ENCODE results near the gene GLB1L2. TPM values are rescaled to one million over a fixed set of nuclear protein-coding genes. Genes with fewer than 3 reads are reported as not detected.

Gene GLB1L2
- total and polyA plus RNA-seq, 7 donors, result 4.2 to 108 (median 30.8) TPM

DNA sequence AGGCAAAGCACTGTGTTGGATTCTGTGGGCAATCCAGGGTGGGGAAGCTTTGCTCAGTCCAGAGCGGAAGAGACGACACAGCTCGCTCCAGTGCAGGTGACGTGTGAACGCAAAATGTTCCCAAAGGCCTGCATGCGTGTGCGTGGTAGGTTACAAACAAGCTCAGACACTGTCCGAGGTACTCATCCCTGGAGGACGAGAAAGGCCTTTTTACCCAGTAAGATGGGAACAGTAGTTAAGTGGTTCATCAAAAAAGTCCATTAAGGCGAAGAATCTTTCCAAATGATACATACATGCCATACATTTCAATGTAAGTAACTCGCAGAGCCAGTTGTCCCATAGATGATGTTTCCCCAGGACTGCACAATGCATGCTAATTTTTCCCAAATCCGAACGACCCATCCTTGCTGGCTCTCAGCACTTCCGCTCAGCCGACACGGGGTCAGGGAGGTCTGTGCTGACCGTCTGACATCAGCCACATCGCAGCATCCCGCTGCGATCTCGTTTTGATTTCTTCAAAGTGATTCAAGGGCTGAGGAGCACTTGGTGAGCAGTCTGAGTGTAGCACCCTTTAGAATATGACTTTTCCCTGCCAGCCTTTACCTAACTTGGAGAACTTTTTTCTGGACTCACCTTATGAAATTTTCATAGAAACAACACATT is 61.3 kb downstream of the GLB1L2 start:
- no peak overlapping the region for H3K4me3 ChIP-seq
- peaks cover 0 to 77% (median 0%) of the 10 kb centered on the region in 3 donors for H3K27me3 ChIP-seq
- no peak for DNase-seq
- H3K36me3 ChIP-seq, result no peaks in the 10 kb centered on the region
- H3K9me3 ChIP-seq, result no peaks in the 10 kb centered on the region
- no peaks in the 10 kb centered on the region for H3K4me1 ChIP-seq
- 86 to 89% methylated on average over 21 of the region's 21 CpGs for WGBS, 2 donors
- TF ChIP-seq POLR2AphosphoS5 (IDR thresholded peaks at IDR 0.05), result no peak
- TF ChIP-seq, protein P1, sequence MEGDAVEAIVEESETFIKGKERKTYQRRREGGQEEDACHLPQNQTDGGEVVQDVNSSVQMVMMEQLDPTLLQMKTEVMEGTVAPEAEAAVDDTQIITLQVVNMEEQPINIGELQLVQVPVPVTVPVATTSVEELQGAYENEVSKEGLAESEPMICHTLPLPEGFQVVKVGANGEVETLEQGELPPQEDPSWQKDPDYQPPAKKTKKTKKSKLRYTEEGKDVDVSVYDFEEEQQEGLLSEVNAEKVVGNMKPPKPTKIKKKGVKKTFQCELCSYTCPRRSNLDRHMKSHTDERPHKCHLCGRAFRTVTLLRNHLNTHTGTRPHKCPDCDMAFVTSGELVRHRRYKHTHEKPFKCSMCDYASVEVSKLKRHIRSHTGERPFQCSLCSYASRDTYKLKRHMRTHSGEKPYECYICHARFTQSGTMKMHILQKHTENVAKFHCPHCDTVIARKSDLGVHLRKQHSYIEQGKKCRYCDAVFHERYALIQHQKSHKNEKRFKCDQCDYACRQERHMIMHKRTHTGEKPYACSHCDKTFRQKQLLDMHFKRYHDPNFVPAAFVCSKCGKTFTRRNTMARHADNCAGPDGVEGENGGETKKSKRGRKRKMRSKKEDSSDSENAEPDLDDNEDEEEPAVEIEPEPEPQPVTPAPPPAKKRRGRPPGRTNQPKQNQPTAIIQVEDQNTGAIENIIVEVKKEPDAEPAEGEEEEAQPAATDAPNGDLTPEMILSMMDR (IDR thresholded peaks at IDR 0.05), result no peak
- TF ChIP-seq EP300 (IDR thresholded peaks at IDR 0.05), result no peak
- TF ChIP-seq POLR2A (IDR thresholded peaks at IDR 0.05), result no peak
- no peak overlapping the region for H3K27ac ChIP-seq
- intact Hi-C loops (cut with DNase I), result no loop called here

DNA sequence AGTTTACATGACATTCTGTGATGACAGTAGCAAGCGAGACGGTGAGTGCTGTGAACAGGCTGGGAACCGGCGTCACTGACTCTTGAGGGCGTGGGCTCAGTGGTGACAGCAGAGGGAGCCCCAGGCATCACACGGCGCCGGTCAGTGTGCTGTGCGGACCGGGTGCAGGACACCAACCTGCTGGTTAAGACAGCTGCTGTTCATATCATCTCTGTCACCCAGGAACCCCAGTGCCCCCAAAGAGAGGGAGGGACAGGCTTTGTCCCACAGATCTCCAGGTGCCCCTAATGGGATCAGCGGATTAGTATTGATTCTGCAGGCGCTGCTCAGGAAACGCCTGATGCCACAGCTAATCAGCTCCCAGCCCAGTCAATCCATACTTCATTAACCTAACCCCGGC is 61.9 kb downstream of the GLB1L2 start:
- intact Hi-C loops (cut with DNase I), result no loop called here
- Histone ChIP-seq H3K36me3 (no peaks in the 10 kb centered on the region), H3K9me3 (no peaks in the 10 kb centered on the region), H3K27ac (no peak overlapping the region), H3K4me1 (no peaks in the 10 kb centered on the region), H3K4me3 (no peak overlapping the region), H3K27me3 (peaks cover 0 to 75% (median 0%) of the 10 kb centered on the region in 3 donors)
- no peak for DNase-seq
- TF ChIP-seq POLR2AphosphoS5 (IDR thresholded peaks at IDR 0.05), result no peak
- TF ChIP-seq EP300 (IDR thresholded peaks at IDR 0.05), result no peak
- no peak for TF ChIP-seq POLR2A (IDR thresholded peaks at IDR 0.05)
- TF ChIP-seq, protein P1 (IDR thresholded peaks at IDR 0.05), result no peak
- 20 to 39% methylated on average over 14 of the region's 14 CpGs for WGBS, 2 donors

DNA sequence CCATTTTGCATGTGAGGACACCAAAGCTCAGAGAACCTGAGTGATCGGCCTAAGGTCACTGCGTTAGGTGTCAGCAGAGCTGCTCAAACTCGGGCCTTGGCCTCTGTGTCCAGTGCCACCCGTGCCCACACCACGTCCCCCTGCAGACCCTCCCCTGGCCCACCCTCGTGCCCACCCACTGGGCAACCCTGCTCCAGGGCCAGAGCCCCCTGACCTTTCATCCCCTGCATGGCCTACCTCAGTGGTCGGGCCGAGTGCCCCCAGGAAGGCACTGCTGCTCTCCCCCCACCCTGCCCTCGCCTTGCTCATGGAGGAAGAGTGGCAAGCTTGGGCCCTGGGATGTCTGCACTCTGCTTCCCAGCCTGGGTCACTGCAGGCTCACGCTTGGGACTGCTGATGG is 62.5 kb downstream of the GLB1L2 start:
- H3K27ac ChIP-seq, result no peak overlapping the region
- intact Hi-C loops (cut with DNase I), result no loop called here
- no peak for TF ChIP-seq POLR2AphosphoS5 (IDR thresholded peaks at IDR 0.05)
- no peak for TF ChIP-seq POLR2A (IDR thresholded peaks at IDR 0.05)
- TF ChIP-seq, protein P1 (IDR thresholded peaks at IDR 0.05), result no peak
- TF ChIP-seq EP300 (IDR thresholded peaks at IDR 0.05), result no peak
- H3K4me3 ChIP-seq, result no peak overlapping the region
- no peaks in the 10 kb centered on the region for H3K4me1 ChIP-seq
- H3K27me3 ChIP-seq, result peaks cover 0 to 74% (median 0%) of the 10 kb centered on the region in 3 donors
- H3K36me3 ChIP-seq, result no peaks in the 10 kb centered on the region
- no peaks in the 10 kb centered on the region for H3K9me3 ChIP-seq
- 84 to 87% methylated on average over 10 of the region's 10 CpGs for WGBS, 2 donors
- DNase-seq, result no peak

DNA sequence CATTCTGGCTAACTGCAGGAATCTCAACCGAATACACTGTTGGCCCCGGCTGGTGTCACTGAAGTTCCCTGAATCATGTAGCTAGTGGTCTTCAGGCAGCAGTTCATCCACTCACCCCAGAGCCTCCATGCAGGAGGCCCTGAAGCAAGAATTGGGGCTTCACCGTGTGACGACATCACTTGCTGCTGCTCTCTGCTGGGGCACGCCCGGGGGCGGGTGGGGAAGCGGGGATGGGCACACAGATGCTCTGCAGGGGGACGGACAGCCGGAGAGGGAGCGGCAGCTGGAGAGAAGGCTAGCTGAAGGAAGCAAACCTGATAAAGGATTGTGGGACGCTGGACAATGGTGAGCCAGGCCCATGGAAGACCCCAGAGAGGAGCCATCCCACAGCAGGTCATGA is 63.2 kb downstream of the GLB1L2 start:
- Histone ChIP-seq H3K27ac (no peak overlapping the region), H3K9me3 (no peaks in the 10 kb centered on the region), H3K4me3 (no peak overlapping the region), H3K27me3 (peaks cover 0 to 72% (median 0%) of the 10 kb centered on the region in 3 donors), H3K4me1 (no peaks in the 10 kb centered on the region), H3K36me3 (no peaks in the 10 kb centered on the region)
- 48 to 62% methylated on average over 12 of the region's 12 CpGs for WGBS, 2 donors
- TF ChIP-seq POLR2AphosphoS5 (IDR thresholded peaks at IDR 0.05), result no peak
- no peak for TF ChIP-seq EP300 (IDR thresholded peaks at IDR 0.05)
- TF ChIP-seq, protein P1 (IDR thresholded peaks at IDR 0.05), result no peak
- TF ChIP-seq POLR2A (IDR thresholded peaks at IDR 0.05), result no peak
- intact Hi-C loops (cut with DNase I), result no loop called here
- no peak for DNase-seq

Measured in sigmoid colon (tissue), 7 donors.